Osteocyte (in vitro differentiated cells): ENCODE data around the gene ANKRD17. TPM values are rescaled to one million over a fixed set of nuclear protein-coding genes. Genes with fewer than 3 reads are reported as not detected.
"Not testable (repeated sequence)": the region's sequence is repeated elsewhere in the genome, so short reads cannot be mapped to it uniquely, and the experiment has no call there.

Experiments
- DNase-seq: peaks from one replicate; pipeline ENCODE4 v3.0.0; 2021; ENCODE audit warnings: mixed read lengths; ENCODE audit not compliant: unreplicated experiment; ENCODE audit errors: extremely low spot score
- H3K27ac Mint-ChIP-seq: one replicate; pipeline ENCODE4 v1.8.0; 2021; ENCODE audit warnings: mild to moderate bottlenecking, mixed read lengths; ENCODE audit not compliant: unreplicated experiment
- H3K27me3 Mint-ChIP-seq: one replicate; pipeline ENCODE4 v1.8.0; 2021; ENCODE audit warnings: mixed read lengths; ENCODE audit not compliant: unreplicated experiment
- H3K36me3 Mint-ChIP-seq: one replicate; pipeline ENCODE4 v1.8.0; 2021; ENCODE audit warnings: mixed read lengths; ENCODE audit not compliant: unreplicated experiment
- H3K4me1 Mint-ChIP-seq: one replicate; pipeline ENCODE4 v1.8.0; 2021; ENCODE audit warnings: mixed read lengths; ENCODE audit not compliant: unreplicated experiment
- H3K4me3 Mint-ChIP-seq: one replicate; pipeline ENCODE4 v1.8.0; 2021; ENCODE audit warnings: mild to moderate bottlenecking, moderate library complexity, mixed read lengths; ENCODE audit not compliant: unreplicated experiment
- H3K9me3 Mint-ChIP-seq: one replicate; pipeline ENCODE4 v1.8.0; 2021; ENCODE audit warnings: mixed read lengths; ENCODE audit not compliant: unreplicated experiment
- total RNA-seq: library from RNA; stranded (reverse); gene quantifications from 2 replicates; pipeline ENCODE4 v1.2.1, GENCODE V29; 2021
- TF ChIP-seq, protein P1 (sequence below): fragments of 200-600 bp; sonication (generic); IDR thresholded peaks from 2 replicates; pipeline ENCODE4 v1.5.0; 2021; ENCODE audit warnings: antibody characterized with exemption, mild to moderate bottlenecking, moderate library complexity

Gene ANKRD17
- total RNA-seq, 1 donor from 2014 or later: 76.0 TPM

DNA sequence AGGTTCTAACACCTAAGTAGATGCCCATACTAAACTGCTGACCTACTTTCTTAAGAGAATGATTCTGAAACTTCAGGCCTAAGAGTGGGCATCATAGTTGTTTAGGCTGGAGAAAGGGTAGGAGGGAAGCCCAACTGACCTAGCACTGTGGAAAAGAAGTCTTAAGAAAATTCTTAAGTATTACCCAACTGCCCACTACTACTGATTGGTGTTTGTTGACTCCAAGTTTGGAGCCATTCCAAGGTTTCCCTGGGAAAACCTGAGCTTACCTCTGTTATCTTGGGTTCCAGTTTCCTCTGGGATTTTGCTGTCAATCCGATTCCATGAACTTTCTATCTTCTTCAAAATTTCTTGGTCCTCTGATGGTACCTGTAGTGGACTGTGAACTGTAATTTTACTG, 23.9 kb downstream of the ANKRD17 start:
- H3K4me1 Mint-ChIP-seq: peaks cover 2% of the 10 kb centered on the region
- TF ChIP-seq, protein P1, sequence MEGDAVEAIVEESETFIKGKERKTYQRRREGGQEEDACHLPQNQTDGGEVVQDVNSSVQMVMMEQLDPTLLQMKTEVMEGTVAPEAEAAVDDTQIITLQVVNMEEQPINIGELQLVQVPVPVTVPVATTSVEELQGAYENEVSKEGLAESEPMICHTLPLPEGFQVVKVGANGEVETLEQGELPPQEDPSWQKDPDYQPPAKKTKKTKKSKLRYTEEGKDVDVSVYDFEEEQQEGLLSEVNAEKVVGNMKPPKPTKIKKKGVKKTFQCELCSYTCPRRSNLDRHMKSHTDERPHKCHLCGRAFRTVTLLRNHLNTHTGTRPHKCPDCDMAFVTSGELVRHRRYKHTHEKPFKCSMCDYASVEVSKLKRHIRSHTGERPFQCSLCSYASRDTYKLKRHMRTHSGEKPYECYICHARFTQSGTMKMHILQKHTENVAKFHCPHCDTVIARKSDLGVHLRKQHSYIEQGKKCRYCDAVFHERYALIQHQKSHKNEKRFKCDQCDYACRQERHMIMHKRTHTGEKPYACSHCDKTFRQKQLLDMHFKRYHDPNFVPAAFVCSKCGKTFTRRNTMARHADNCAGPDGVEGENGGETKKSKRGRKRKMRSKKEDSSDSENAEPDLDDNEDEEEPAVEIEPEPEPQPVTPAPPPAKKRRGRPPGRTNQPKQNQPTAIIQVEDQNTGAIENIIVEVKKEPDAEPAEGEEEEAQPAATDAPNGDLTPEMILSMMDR: no peak
- H3K27ac Mint-ChIP-seq: no peak overlapping the region
- peaks cover 20% of the 10 kb centered on the region for H3K36me3 Mint-ChIP-seq
- DNase-seq: no peak
- no peaks in the 10 kb centered on the region for H3K9me3 Mint-ChIP-seq
- no peaks in the 10 kb centered on the region for H3K27me3 Mint-ChIP-seq
- no peak overlapping the region for H3K4me3 Mint-ChIP-seq

DNA sequence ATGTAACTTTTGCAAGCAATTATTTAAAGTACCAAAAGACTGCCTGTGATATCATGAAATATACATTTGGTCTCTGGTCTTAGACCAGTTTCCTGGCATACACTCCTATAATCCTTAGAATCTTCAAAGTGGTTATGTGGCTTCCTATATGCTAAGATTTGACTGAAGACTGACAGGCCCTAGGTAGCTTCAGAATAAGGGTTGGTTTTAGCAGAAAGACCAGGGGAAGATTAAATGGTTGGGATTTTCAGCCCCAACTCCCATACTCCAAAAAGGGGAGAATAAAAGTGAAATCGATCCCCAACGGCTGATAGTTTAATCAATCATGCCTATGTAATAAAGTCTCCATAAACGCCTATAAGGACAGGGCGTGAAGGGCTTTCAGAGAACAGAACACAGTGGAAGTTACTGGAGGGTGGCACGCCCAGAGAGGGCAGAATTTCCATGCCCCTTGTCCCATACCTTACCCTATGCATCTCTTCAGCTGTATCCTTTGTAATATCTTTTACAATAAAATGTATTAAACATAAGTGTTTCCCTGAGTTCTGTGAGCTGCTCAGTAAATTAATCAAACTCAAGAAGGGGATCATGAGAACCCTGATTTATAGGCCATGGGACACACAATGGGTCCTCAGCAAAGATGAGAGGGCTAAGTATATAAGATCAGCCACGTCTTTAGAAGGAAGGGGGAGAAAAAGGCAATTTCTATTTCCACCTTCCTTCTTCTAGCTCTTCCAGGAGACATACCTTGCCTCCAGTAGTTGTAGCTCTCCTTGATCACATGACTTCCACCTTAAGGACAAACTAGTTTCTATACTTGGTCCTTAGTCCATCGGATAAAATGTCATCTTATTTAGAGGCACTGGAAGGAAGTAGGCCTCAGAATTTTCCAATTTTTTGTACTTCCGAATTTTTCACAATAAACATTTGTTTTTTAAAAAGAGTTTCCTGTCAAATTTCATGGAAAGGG, 26.8 kb downstream of the ANKRD17 start:
- Mint-ChIP-seq H3K27me3 (no peaks in the 10 kb centered on the region), H3K4me1 (no peaks in the 10 kb centered on the region), H3K36me3 (peaks cover 22% of the 10 kb centered on the region), H3K27ac (no peak overlapping the region), H3K4me3 (no peak overlapping the region), H3K9me3 (no peaks in the 10 kb centered on the region)
- no peak for DNase-seq
- TF ChIP-seq, protein P1: no peak

DNA sequence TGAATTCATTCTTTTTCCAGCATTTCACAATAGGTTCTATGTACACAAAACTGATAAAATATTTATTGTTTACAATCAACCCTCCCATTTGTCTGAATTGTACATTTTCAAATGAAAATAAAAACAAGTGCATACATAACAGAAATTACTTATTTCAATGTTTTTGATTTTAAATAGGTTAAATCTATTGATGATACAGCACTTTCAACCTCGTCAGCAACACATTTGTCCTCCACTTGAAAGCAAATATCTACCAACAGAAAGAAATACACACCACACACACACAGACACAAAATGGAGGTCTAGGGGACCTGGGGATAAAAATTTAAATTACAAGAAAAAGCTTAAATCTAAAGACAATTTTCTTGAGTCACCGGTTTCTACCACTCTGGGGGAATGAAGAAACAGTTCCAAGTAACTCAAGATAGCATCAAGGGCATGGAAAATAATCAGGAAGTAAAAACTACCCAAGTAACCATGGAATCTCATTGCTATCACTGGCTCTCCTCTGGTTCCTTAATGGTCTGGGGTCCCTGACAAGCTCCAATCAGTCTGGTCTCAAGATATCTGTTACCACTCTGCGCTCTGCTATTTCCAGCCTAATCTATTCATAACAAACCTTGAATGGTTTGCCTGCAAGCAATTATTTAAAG, 27.6 kb downstream of the ANKRD17 start:
- Mint-ChIP-seq H3K27ac (no peak overlapping the region), H3K9me3 (no peaks in the 10 kb centered on the region), H3K4me3 (no peak overlapping the region), H3K36me3 (peaks cover 22% of the 10 kb centered on the region), H3K4me1 (no peaks in the 10 kb centered on the region), H3K27me3 (no peaks in the 10 kb centered on the region)
- no peak for DNase-seq
- TF ChIP-seq, protein P1: no peak

DNA sequence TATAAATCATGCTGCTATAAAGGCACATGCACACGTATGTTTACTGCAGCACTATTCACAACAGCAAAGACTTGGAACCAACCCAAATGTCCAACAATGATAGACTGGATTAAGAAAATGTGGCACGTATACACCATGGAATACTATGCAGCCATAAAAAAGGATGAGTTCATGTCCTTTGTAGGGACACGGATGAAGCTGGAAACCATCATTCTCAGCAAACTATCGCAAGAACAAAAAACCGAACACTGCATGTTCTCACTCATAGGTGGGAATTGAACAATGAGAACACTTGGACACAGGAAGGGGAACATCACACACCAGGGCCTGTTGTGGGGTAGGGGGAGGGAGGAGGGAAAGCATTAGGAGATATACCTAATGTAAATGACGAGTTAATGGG, 29.8 kb downstream of the ANKRD17 start:
- H3K27me3 Mint-ChIP-seq, DNase-seq, H3K9me3 Mint-ChIP-seq, H3K36me3 Mint-ChIP-seq, H3K4me3 Mint-ChIP-seq, H3K27ac Mint-ChIP-seq, H3K4me1 Mint-ChIP-seq: not testable (repeated sequence)

DNA sequence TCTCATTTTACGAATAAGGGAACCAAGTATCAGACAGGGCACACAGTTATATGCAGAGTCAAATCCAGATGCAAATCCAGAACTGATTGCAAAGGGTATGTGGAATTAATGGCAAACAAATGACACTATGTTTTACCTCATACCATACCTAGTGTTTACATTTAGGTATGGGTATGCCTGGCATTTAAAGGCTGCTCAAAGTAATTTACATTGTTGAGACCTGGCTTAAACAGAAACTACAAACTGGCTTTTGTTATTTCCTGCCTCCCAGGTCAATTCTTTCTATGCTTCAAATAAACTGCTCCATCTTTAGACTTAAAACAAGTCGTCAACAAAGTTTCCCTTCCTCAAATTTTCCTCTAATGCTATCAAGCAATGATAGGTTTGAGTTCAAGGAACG, 33.7 kb downstream of the ANKRD17 start:
- Mint-ChIP-seq H3K27me3 (no peaks in the 10 kb centered on the region), H3K36me3 (peaks cover 3% of the 10 kb centered on the region), H3K4me1 (peaks cover 31% of the 10 kb centered on the region), H3K4me3 (no peak overlapping the region), H3K9me3 (no peaks in the 10 kb centered on the region), H3K27ac (no peak overlapping the region)
- TF ChIP-seq, protein P1: no peak
- DNase-seq: no peak
